PC-9 (cell line): ENCODE measurements around the gene M1AP.

ENCODE experiments used
- EZH2 ChIP-seq: fragments of 200-600 bp; sonication (generic); IDR thresholded peaks from 2 replicates; pipeline ENCODE4 v1.8.0; 2017; ENCODE audit warnings: antibody characterized with exemption, low read depth
- TF ChIP-seq, protein P1 (sequence below): fragments of 200-600 bp; sonication (generic); conservative IDR thresholded peaks from 2 replicates; pipeline ENCODE4 v1.6.1; 2017; ENCODE audit warnings: mixed run types, antibody characterized with exemption, mild to moderate bottlenecking, moderate library complexity

GRCh38 chr2:74671479-74671878 is 23.3 kb upstream of the M1AP start:
- TF ChIP-seq, protein P1, sequence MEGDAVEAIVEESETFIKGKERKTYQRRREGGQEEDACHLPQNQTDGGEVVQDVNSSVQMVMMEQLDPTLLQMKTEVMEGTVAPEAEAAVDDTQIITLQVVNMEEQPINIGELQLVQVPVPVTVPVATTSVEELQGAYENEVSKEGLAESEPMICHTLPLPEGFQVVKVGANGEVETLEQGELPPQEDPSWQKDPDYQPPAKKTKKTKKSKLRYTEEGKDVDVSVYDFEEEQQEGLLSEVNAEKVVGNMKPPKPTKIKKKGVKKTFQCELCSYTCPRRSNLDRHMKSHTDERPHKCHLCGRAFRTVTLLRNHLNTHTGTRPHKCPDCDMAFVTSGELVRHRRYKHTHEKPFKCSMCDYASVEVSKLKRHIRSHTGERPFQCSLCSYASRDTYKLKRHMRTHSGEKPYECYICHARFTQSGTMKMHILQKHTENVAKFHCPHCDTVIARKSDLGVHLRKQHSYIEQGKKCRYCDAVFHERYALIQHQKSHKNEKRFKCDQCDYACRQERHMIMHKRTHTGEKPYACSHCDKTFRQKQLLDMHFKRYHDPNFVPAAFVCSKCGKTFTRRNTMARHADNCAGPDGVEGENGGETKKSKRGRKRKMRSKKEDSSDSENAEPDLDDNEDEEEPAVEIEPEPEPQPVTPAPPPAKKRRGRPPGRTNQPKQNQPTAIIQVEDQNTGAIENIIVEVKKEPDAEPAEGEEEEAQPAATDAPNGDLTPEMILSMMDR: no peak
- no peak for TF ChIP-seq EZH2
